SK-N-SH treated with all-trans-retinoic acid at 6 μM for 48 hours (cell line): ENCODE data around the gene TSPYL6.

ENCODE experiments used
- CSDC2 ChIP-seq: fragments of 250-450 bp; sonication (Bioruptor Pico); IDR thresholded peaks from 2 replicates; pipeline ENCODE4 v1.5.0; 2020; ENCODE audit warnings: mild to moderate bottlenecking, moderate library complexity
- CSRNP3 ChIP-seq: fragments of 250-450 bp; sonication (Bioruptor Pico); IDR thresholded peaks from 2 replicates; pipeline ENCODE4 v1.5.1; 2021; ENCODE audit warnings: mild to moderate bottlenecking, moderate library complexity
- ESRRG ChIP-seq: fragments of 250-450 bp; sonication (Bioruptor Pico); IDR thresholded peaks from 2 replicates; pipeline ENCODE4 v1.6.1; 2021; ENCODE audit warnings: mild to moderate bottlenecking
- GLIS3 ChIP-seq: fragments of 250-450 bp; sonication (Bioruptor Pico); IDR thresholded peaks from 2 replicates; pipeline ENCODE4 v1.5.0; 2020; ENCODE audit warnings: mild to moderate bottlenecking, moderate library complexity
- TOX ChIP-seq: fragments of 250-450 bp; sonication (Bioruptor Pico); IDR thresholded peaks from 2 replicates; pipeline ENCODE4 v1.8.0; 2021; ENCODE audit warnings: mild to moderate bottlenecking, moderate library complexity, borderline replicate concordance
- ZNF70 ChIP-seq: fragments of 450-650 bp; formaldehyde crosslinking; IDR thresholded peaks from 2 replicates; pipeline ENCODE4 v1.5.0; 2020; ENCODE audit warnings: mild to moderate bottlenecking, moderate library complexity
- ZNF8 ChIP-seq: fragments of 450-650 bp; formaldehyde crosslinking; IDR thresholded peaks from 2 replicates; pipeline ENCODE4 v1.5.0; 2020; ENCODE audit warnings: mild to moderate bottlenecking, moderate library complexity

Gene TSPYL6

GRCh38 chr2:54204476-54204875, 51.6 kb downstream of the TSPYL6 start (continued):
- TF ChIP-seq CSRNP3 (CRISPR knock-in tag) (no peak), GLIS3 (CRISPR knock-in tag) (no peak), TOX (no peak), ESRRG (no peak), CSDC2 (CRISPR knock-in tag) (no peak), ZNF8 (CRISPR knock-in tag) (no peak), ZNF70 (CRISPR knock-in tag) (no peak)
